ENCODE results near the gene RHBDD3. TPM values are rescaled to one million over a fixed set of nuclear protein-coding genes. Genes with fewer than 3 reads are reported as not detected.
A peak's percentile ranks its signal among the peaks of the same experiment; 100 is the strongest.

Gene RHBDD3
- total RNA-seq, 1 donor from 2014 or later, result 35.6 TPM

DNA sequence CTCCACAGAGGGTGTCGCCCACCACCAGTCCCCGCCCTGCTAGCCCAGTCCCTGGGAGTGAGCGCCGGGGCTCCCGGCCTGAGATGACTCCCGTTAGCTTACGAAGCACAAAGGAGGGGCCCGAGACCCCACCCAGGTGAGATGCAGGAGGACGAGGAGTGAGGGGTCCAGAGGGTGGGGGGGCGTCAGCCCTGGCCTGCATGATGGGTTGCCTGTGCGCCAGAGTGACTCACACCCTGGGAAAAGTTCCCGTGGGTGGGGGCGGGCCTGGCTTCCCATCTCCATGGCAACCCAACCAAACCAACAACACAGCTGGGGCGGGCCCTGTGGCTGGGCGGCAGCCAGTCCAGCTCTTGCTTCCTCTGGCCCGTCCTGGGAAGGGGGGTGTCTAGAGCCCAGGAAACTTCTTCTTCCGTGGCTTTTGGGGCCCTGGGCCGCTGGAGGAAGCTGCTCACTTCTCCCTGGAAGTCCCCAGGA, 43.1 kb upstream of the RHBDD3 start:
- H3K9me3 ChIP-seq (ENCODE audit: insufficient read depth, low read depth, low read length), result no peaks in the 10 kb centered on the region
- H3K4me1 ChIP-seq (ENCODE audit: insufficient read depth, low read length), result peaks cover 58% of the 10 kb centered on the region
- H3K27me3 ChIP-seq (ENCODE audit: insufficient read depth, low read length), result peaks cover 24% of the 10 kb centered on the region
- no peak overlapping the region for H2AFZ ChIP-seq (ENCODE audit: low read depth, low read length)
- TF ChIP-seq CTCF (IDR thresholded peaks at IDR 0.05; ENCODE audit: insufficient read depth, low read depth, low read length) (no peak), EZH2 (IDR thresholded peaks at IDR 0.05; ENCODE audit: insufficient read depth, low read length) (no peak)
- peak overlapping the region; percentile 83 for H3K27ac ChIP-seq (ENCODE audit: low read depth, low read length)
- H3K9me3 Mint-ChIP-seq (ENCODE audit: unreplicated experiment), result no peaks in the 10 kb centered on the region
- peaks cover 34% of the 10 kb centered on the region for H3K79me2 ChIP-seq (ENCODE audit: insufficient read depth, low read length)
- peaks cover 11% of the 10 kb centered on the region for H3K36me3 Mint-ChIP-seq (ENCODE audit: low read depth, unreplicated experiment)
- peak overlapping the region; percentile 58 for H3K27ac Mint-ChIP-seq (ENCODE audit: unreplicated experiment)
- no peak overlapping the region for H3K4me3 Mint-ChIP-seq (ENCODE audit: unreplicated experiment)
- H3K36me3 ChIP-seq (ENCODE audit: insufficient read depth, low read length), result no peaks in the 10 kb centered on the region
- peak overlapping the region; percentile 83 for H3K9ac ChIP-seq (ENCODE audit: low read length)
- DNase-seq (ENCODE audit: low read depth), result peak; percentile 90
- H3K4me2 ChIP-seq (ENCODE audit: low read length), result peak overlapping the region; percentile 85
- peaks cover 8% of the 10 kb centered on the region for H3K4me1 Mint-ChIP-seq (ENCODE audit: low read depth, unreplicated experiment)
- peaks cover 17% of the 10 kb centered on the region for H3K27me3 Mint-ChIP-seq (ENCODE audit: low read depth, unreplicated experiment)
- peak overlapping the region; percentile 21 for H3K4me3 ChIP-seq (ENCODE audit: insufficient read depth, low read depth, low read length)
- no peak for FAIRE-seq
- H4K20me1 ChIP-seq (ENCODE audit: insufficient read depth, low read length), result peaks cover 36% of the 10 kb centered on the region

DNA sequence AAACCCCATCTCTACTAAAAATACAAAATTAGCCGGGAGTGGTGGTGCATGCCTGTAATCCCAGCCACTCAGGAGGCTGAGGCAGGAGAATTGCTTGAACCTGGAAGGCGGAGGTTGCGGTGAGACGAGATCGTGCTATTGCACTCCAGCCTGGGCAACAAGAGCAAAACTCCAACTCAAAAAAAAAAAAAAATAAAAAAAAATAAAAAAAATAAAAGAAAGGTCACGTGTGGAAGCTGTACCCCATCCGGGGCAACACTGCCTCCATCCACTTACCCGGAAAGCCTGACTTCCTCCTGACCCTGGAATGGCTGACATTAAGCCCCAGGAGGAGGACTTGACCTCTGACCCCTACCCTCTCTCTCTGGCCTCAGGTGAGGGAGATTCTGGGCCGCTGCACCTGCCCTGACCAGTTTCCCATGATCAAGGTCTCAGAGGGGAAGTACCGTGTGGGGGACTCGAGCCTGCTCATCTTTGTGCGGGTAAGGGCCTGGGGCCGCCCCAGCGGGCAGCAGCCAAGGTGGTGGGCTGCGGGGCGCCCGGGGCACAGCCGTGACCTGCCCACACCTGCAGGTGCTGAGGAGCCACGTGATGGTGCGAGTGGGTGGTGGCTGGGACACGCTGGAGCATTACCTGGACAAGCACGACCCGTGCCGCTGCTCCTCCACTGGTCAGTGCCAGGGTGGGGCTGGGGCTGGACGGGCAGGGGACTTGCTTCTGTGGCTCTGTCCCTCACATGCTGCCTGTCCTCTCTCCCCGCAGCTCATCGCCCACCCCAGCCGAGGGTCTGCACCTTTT, 42.5 kb upstream of the RHBDD3 start:
- Mint-ChIP-seq H3K36me3 (ENCODE audit: low read depth, unreplicated experiment) (peaks cover 11% of the 10 kb centered on the region), H3K9me3 (ENCODE audit: unreplicated experiment) (no peaks in the 10 kb centered on the region), H3K4me3 (ENCODE audit: unreplicated experiment) (no peak overlapping the region), H3K27ac (ENCODE audit: unreplicated experiment) (peak overlapping the region; percentile 58), H3K4me1 (ENCODE audit: low read depth, unreplicated experiment) (peaks cover 8% of the 10 kb centered on the region), H3K27me3 (ENCODE audit: low read depth, unreplicated experiment) (peaks cover 17% of the 10 kb centered on the region)
- H3K4me2 ChIP-seq (ENCODE audit: low read length), result peak overlapping the region; percentile 85
- peak overlapping the region; percentile 83 for H3K9ac ChIP-seq (ENCODE audit: low read length)
- peaks cover 36% of the 10 kb centered on the region for H4K20me1 ChIP-seq (ENCODE audit: insufficient read depth, low read length)
- FAIRE-seq, result no peak
- no peak for DNase-seq (ENCODE audit: low read depth)
- H2AFZ ChIP-seq (ENCODE audit: low read depth, low read length), result no peak overlapping the region
- peaks cover 59% of the 10 kb centered on the region for H3K4me1 ChIP-seq (ENCODE audit: insufficient read depth, low read length)
- H3K27ac ChIP-seq (ENCODE audit: low read depth, low read length), result peak overlapping the region; percentile 83
- peaks cover 22% of the 10 kb centered on the region for H3K27me3 ChIP-seq (ENCODE audit: insufficient read depth, low read length)
- no peaks in the 10 kb centered on the region for H3K9me3 ChIP-seq (ENCODE audit: insufficient read depth, low read depth, low read length)
- TF ChIP-seq EZH2 (IDR thresholded peaks at IDR 0.05; ENCODE audit: insufficient read depth, low read length), result no peak
- no peak for TF ChIP-seq CTCF (IDR thresholded peaks at IDR 0.05; ENCODE audit: insufficient read depth, low read depth, low read length)
- no peaks in the 10 kb centered on the region for H3K36me3 ChIP-seq (ENCODE audit: insufficient read depth, low read length)
- peaks cover 34% of the 10 kb centered on the region for H3K79me2 ChIP-seq (ENCODE audit: insufficient read depth, low read length)
- no peak overlapping the region for H3K4me3 ChIP-seq (ENCODE audit: insufficient read depth, low read depth, low read length)
